OCI-M1 (cell line): ENCODE data around the gene PSMB8.
A peak's percentile ranks its signal among the peaks of the same experiment; 100 is the strongest.
"Not testable (repeated sequence)": the region's sequence is repeated elsewhere in the genome, so short reads cannot be mapped to it uniquely, and the experiment has no call there.

Source experiments
- DNase-seq: peaks from one replicate; lab custom pipeline; 2025; lab: John Stamatoyannopoulos, UW

The PSMB8 gene

DNA sequence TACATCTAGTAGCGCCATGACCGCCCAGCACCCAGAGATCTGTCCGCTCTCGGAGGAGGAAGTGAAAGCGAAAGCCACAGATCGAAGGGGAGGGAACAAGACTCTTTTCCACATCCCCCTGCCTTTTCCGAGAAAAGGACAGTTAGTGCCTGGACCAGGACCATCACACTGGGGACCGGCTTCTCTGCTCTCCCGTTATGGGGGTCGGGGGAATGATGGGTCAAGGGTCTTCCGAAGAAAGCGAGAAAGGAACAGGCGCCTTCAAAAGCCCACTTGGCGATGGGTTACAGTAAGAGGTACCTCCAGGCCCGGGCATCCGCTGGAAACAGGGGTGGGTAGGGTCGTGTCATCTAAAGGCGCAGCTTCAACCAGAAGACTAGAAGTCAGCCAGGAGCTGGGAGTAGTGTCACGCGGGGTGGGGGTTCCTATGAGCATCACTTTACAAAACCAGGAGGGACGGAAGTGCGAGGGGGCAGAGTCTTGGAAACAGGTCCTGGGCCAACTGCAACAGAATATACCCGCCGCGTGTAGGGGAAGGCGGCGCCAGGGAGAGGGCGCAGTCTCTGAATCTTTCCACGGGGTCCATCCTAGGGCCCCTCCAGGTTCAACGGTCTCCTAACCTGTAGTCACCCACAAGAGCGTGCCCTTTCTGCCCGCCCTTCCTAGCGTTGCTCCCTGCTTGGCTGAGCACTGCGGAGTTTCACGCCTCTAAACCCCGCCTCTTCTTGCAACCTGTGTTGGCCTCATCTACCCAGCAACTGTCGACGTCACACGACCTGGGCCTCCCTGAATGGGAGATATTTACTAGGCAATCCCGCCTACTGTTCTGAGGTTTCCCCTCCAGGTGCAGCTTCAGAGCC, at the start of gene PSMB8:
Gene PSMB8 (minus strand): TSS at position 69 of the 860 bp plus-strand sequence. CDS start 51 bp downstream, at position 18.
- DNase-seq: peak; percentile 99

DNA sequence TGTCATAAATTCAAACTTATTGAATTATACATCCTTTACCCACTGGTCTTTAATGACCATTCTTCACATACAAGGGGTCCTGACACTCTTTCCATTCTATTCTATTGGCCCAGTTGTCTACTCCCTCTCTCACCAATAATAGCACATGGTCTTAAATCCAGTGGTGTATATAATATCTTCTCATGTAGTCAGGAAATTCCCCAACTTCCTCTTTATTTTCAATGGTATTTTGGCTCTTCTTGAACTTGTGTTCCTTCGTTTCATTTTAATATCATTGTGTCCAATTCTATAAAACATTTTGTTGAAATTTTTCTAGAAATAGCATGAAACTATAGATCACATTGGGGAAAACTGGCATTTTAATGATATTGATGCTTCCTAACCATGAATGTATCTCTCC, 47.0 kb upstream of the PSMB8 start:
- DNase-seq: peak; percentile 59

DNA sequence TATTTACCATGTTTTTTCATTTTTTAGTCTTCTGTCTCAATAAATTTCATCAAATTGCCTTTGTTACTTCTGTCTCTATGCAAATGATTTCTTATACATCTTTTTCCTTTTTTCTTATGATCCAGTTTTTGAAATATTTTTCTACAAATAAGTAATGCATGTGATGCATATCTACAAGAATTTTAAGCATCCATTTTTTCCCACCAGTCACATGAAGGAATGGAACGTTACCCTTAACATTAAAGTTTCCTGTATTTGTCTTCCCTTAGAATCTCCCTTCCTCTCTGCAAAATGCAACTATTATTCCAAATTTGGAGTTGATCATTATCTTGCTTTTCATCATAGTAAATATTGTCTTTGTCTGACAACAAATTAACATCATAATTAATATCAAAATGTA, 45.7 kb upstream of the PSMB8 start:
- no peak for DNase-seq

DNA sequence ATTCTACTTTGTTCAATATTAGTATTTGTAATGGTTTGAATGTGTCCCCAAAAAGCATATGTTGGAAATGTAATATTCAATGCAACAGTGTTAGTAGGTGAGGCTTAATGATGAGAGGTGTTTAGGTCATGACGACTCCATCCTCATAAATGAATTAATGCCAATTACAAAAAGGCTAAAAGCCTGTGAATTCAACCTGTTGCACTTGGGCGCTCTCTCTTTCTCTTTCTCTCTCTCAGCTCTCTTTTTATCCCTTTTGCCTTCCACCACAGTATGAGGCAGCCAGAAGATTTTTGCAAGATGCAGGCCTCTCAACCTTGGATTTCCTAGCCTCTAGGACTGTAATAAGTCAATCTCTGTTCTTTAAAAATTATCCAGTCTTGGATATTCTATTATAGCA, 44.7 kb upstream of the PSMB8 start:
- DNase-seq: no peak

DNA sequence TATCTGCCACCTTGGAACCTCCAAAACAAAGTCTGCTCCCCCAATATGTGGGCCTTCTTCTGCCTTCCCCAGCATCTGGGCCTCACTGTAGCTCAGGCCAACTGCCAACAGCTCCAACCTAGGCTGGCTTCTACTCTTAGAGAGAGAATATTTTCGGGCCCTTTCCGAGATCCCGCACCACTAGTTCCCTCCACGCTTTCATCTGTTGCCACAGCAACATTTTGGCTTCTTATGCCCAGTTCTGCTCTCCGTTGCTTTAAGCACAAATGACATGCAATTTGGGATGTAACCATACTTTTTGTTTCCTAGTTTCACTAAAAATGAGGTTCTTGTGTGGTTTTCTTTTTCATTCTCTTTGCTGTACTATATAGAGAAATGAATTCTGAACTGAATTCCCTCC, 43.8 kb upstream of the PSMB8 start:
- DNase-seq: no peak

DNA sequence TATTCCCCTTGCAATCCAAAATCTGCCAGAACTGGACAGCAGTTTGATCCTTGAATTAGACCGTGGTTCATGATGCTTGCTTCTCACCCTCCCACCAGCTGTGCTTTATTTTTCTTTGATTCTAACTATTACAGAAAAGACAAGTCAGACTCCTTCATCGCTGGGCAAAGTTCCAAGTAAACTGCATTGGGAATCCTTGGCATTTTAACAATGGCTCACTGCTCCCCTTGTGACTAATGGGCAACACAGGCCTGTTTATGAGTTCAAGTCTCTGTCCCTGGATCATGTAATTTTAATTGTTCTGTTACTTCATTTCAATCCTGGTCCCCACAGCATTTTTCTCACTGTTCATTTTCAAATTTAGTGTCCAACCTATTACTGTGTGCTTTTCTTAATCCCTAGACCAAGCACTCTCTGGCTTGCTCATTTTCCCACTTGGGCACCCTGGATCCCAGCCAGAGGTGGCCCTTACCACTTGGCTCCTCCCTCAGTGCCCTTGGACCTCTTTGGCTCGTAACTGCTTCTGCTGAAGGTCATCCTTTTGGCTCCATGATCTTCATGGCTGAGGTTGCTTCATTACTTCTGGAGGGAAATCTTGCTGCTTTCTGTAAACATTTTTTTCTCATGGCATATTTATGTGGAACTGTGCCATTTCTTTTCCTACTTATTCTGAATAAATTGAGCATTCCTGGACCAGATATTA, 43.0 kb upstream of the PSMB8 start:
- no peak for DNase-seq

DNA sequence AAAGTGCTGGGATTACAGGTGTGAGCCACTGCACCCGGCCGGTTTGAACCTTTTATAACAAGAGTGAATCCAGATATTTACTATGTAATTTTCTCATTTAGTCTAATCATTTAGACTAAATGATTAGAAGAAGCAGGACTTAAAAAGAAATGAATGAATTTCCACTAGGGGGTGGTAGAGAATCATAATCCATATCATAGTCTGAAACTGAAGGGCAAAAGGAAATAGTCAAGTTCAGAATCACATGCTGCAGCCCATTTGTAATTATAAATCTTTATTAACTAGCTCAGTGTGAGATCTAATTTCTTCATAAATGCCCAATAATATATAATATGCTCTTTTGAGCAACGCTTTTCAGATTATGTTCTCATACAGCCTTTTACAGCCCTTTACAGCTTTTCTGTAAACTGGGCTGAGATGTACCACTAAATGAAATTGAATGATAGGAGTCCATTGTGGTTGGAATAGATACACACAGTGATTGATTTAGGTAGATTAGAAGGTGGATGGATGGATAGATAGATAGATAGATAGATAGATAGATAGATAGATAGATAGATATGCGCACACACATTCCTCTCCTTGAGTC, 41.9 kb upstream of the PSMB8 start:
- DNase-seq: peak; percentile 91

DNA sequence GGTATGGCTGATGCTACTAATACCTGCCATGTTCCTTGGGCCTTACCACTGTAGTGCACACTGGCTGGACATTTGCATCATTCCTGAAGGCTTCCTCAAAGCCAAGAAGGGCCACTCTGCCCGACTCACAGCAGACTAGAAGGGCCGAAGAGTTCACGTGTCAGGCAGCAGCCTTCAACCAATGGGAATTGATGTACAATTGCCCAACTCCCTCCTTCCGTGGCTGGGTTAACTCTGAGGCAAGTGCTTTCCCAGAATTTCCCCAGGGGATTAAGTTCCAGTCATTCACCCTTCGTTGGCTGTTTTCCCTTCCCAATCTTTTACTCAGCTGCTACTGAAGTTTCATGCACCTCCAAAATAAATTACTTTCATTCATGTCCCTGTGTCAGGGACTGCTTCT, 39.9 kb upstream of the PSMB8 start:
- peak; percentile 23 for DNase-seq

DNA sequence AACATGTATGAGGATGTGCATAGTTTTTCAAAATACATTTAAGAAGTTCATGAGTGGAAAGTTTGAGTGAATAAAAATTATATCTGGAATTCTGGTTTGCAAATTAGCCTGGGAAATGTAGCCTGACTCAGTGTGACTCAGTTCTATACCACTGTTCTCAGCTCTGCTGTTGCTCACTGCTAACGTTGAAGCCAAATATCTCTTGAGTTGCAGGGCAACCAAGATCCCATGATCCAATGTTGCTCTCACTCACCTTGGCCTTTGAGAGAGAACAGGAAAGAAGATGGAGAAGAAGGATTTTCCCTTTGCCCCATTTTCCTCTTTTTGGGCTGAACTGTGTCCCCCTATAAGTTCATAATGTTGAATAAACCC, 39.0 kb upstream of the PSMB8 start:
- DNase-seq: no peak

DNA sequence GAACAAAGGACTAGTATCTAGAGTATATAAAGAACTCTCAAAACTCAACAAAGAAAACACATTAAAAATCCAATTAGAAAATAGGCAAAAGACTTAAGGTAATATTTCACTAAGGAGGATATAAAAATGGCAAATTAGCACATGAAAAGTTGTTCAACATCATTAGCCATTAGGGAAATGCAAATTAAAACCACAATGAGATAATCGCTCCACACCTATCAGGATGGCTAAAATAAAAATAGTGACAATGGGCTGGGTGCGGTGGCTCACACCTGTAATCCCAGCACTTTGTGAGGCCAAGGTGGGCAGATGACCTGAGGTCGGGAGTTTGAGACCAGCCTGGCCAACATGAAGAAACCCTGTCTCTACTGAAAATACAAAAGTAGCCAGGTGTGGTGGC, 37.1 kb upstream of the PSMB8 start:
- not testable (repeated sequence) for DNase-seq

DNA sequence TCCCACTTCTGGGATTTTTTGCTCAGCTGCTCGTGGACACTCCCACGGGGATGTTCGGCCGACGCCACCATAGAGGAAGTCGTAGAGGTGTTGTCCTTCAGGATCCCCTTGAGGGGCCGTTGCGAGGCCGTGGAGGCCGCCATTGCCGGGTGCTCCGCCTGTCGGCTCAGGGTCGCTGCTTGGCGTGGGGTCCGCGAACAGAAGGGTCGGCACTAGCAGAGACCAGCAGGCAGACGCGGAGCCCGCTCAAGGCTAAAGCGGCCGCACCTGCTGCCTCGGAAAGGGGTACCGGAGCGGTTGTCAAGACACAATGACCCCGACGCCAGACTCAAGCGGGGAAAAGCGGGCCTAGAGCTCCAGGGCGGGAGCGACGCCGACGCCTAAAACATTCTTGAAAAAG, 35.8 kb upstream of the PSMB8 start:
- DNase-seq: no peak

DNA sequence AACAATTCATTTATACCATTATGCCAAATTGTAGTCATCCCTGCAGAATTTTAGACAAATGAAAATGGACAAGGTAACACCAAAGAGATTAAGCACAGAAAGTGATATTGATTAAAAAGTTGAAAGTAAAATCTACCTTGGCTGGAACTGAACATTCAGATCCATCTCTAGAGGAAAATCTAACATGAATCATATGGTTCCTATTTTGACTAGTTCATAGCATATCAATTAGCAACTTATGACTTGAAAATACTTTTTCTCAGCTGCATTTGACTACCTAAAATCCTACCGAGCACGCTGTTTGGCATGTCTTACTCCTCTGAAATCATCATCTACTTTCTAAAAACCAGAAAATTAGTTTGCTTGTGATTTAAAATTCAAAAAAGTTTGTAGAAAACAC, 32.8 kb upstream of the PSMB8 start:
- no peak for DNase-seq

DNA sequence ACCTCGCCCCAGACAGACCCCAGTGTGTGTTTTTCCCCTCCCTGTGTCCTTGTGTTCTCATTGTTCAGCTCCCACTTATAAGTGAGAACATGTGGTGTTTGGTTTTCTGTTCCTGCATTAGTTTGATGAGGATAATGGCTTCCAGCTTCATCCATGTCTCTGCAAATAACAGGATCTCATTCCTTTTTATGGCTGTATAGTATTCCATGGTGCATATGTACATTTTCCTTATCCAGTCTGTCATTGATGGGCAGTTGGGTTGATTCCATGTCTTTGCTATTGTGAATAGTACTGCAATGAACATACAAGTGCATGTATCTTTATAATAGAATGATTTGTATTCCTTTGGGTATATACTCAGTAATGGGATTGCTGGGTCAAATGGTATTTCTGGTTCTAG, 30.1 kb upstream of the PSMB8 start:
- DNase-seq: not testable (repeated sequence)

DNA sequence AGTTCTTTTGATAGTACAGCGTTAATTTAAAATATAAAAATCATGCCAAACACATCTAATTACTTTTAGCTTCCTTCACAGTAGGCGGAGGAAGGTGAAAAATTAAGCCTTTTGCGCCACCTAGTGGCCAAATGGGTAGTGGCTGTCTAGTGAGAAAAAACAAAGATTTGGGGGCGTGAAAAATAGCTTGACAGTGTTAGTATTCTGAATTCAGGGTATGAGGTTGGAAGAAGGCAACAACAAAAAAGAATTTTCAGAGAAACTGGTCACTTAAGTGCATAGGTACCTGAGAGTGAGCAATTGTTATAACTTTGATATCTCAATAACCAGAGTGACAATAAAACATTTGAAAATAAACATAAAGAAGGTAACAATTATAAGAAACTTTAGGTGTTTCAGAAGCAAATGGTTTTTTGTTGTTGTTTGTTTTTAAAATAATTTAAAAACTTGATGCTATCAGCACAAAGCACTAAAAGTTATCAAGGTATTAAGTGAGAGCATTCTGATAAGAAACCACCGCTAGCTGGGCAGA, 24.5 kb upstream of the PSMB8 start:
- peak; percentile 95 for DNase-seq

DNA sequence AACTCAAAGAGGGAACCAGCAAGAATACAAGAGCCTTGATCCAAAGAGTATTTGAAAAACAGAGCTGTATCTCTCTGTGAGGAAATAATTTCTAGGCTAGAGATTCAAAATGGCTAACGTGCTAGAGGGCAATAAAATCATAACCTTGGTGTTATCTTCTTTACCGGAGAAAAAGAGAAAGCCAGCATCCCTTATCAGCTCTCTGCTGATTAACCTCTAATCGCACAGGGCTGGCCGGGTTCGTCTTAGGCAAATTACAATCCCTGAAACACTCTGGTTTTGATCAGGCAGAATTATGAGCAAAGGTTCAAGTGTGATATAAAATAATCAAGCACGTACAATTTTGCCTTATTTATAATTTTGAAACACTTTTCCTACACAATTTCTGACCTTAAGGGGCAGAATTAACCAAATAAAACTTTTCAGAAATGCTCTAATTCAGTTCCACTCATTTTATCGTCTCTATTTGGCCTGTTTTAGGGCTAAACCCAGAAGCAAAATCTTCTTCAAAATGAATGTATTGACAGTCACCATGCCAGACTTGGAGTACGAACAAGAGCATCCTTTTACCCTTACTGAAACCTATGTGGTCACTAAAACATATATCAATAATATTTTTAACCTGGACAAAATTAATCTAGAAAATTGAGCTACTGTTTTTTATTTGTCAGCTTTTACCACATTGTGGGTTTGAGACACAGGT, 23.9 kb upstream of the PSMB8 start:
- peak; percentile 85 for DNase-seq

DNA sequence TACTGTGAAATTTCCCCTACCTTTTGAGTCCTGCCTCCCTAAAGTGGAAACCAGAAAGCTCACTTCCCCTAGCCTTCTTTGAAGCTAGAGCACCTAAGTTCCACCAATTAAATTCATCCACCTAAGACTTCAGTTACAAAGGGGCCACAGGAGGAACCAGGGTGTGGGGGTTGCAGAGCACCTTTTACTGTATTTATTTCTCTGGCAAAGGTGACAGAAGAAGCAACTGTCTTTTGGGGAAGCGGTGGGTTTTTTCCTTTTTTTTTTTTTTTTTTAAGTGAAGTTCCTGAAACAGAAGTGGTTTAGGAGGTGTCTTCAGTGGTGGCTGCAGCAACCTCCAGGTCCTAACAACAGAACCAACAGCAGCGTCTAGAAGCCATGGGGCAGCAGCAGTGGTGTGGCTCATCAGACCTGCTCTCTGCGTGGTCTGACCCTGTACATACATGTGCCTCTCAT, 23.2 kb upstream of the PSMB8 start:
- DNase-seq: peak; percentile 85

DNA sequence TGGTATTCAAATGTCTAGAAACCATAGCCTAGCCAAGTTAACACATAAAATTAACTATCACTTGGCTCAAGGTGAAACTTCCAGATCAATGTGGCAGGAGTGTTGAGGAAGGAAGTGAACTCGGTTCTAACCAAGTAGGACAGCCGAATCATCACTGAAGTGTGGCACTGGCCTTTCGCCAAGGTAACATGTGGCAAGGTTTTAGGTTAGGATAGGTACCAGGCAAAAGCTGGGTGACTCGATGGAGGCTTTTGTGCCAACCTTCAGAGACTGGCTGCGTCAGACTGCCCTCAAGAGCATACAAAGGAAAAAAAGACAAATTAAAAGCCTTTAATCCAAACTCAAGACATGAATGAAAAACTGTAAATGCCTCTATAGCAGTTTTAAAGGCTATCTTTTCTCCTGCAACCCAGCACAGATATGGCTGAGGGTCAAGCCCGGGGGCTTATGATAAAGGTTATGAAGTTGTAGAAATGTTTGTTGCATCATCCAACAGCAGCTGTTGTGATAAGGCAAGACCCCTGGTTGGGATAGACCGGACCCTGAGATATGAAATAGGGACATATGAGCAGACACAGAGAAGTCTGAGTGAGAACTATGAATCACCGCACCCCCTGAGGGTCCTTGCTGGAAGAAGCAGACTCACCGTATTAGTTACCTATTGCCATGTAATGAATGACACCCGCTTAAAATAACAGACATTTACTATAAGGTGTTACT, 22.0 kb upstream of the PSMB8 start:
- DNase-seq: peak; percentile 53

DNA sequence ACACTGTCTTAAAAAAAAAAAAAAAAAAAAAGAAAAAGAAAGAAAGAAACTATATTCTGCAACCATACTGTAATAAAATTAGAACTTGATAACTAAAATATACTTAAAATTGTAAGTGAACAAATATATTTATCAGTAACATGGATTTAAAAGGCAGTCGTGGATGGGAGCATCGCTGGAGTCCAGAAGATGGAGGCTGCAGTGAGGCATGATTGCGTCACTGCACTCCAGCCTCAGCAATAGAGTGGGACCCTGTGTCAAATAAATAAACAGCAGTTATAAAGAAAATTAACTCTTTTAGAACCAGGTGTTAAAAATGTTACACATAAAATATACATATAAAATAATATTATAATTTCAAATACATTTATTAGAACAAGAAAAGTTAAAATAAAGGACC, 18.9 kb upstream of the PSMB8 start:
- no peak for DNase-seq

DNA sequence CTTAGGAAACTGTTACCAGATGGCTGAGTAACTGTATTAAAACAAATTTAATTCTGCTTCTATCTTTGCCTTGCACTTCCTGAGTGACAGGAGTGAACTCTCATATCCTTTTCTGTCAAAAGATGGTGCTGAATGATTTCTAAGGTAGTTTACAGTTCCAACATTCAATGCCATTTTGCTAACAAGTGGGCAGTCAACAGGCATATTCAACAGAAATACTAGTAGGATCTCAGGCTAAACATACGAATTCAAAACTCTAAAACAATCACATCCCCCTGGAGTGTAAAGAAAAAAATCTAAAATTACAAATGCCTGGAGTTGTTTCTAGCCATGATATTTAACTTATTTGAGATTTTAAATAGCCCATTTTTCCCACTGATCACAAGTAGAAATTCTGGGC, 16.8 kb upstream of the PSMB8 start:
- no peak for DNase-seq

DNA sequence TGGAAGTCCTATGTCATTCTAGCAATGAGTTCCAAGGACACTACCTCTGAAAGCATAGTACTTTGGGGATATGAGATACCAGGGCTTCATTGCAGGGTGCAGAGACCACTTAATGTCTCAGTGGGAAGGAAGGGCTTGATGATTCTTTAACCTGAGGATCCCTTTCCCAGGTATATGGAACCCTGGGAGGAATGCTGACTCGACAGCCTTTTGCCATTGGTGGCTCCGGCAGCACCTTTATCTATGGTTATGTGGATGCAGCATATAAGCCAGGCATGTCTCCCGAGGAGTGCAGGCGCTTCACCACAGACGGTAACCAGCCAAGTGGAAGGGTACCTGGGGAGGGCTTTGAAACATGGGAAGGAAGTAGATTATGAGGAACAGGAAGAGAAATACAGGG, 14.3 kb upstream of the PSMB8 start:
- DNase-seq: no peak

DNA sequence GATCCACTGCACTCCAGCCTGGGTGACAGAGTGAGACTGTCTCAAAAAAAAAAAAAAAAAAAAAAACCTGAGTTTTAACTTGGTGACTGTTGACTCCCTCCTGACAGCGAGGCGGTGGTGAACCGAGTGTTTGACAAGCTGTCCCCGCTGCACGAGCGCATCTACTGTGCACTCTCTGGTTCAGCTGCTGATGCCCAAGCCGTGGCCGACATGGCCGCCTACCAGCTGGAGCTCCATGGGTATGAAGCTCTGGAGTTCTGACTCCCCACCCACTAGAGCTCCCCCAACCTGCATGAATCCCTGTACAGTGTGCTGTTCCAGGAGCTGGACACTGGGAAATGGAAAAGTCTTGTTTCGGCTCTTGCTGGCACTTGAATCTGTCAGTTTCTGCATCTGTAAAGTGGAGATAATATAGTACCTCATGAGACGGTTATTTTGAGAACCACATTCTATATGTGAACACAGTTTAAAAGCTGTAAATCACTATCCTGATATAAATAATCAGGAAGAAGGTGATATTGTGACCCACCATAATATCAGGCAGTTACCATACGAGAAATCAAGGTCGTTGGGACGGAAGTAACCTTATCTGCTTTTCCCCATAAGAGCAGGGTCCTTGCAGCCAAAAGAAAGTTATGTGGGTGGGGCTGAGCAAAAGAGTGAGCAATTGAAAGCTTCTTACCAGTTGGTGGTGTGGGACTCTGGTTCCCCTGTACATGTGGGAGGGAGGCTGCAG, 13.5 kb upstream of the PSMB8 start:
- DNase-seq: no peak
